NCI-H526 treated with DMSO at 0.1 percent for 48 hours (cell line): Measurements from ENCODE around the gene LPCAT2.

Experiments
- DNase-seq: peaks from one replicate; lab custom pipeline; 2025; lab: John Stamatoyannopoulos, UW

Gene LPCAT2, protein sequence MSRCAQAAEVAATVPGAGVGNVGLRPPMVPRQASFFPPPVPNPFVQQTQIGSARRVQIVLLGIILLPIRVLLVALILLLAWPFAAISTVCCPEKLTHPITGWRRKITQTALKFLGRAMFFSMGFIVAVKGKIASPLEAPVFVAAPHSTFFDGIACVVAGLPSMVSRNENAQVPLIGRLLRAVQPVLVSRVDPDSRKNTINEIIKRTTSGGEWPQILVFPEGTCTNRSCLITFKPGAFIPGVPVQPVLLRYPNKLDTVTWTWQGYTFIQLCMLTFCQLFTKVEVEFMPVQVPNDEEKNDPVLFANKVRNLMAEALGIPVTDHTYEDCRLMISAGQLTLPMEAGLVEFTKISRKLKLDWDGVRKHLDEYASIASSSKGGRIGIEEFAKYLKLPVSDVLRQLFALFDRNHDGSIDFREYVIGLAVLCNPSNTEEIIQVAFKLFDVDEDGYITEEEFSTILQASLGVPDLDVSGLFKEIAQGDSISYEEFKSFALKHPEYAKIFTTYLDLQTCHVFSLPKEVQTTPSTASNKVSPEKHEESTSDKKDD

DNA sequence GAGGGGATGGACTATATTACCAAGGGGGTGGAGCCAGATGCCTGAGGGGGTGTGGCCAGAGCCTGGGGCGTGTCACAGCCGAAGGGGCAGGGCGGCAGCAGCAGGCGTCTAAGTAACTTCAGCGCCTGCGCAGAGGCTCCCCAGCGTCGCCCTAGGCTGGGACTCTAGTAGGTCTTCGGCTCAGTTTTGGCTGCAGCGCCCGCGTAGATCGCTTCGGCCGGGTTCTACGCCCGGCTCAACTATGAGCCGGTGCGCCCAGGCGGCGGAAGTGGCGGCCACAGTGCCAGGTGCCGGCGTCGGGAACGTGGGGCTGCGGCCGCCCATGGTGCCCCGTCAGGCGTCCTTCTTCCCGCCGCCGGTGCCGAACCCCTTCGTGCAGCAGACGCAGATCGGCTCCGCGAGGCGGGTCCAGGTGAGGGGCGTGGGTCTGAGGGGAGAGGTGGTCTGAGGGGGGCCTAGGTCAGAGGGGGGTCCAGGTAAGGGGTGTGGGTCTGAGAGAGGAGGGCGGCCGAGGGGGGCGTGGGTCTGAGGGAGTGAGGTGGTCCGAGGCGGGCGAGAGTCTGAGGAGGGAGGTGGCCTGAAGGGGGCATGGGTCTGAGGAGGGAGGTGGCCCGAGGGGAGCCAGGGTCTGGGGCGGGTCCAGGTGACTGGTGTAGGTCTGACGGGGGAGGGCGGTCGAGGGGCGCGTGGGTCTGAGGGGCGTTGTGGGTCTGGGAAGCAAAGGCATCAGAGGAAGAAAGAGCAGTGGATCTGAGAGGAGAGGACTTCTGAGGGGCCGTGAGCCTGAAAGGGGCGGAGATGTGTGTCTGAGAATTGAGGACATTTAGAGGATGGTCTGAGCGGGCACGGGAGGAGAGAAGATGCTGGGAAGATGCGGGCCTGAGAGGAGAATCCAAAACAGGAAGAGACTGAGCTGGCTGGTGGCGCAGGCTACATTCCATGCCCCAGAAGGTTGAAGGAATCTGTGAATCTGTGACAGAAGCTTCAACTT lies at the start of gene LPCAT2:
TSS of gene LPCAT2 (plus strand) at position 132 of the 991 bp plus-strand sequence. CDS start at position 242, 110 bp downstream.
- no peak for DNase-seq

- no peak for DNase-seq
These were observed 46.6 kb upstream of the LPCAT2 start for GRCh38 chr16:55462241-55462640.

- DNase-seq = no peak
These were observed 44.5 kb upstream of the LPCAT2 start for GRCh38 chr16:55464375-55464774.

DNA sequence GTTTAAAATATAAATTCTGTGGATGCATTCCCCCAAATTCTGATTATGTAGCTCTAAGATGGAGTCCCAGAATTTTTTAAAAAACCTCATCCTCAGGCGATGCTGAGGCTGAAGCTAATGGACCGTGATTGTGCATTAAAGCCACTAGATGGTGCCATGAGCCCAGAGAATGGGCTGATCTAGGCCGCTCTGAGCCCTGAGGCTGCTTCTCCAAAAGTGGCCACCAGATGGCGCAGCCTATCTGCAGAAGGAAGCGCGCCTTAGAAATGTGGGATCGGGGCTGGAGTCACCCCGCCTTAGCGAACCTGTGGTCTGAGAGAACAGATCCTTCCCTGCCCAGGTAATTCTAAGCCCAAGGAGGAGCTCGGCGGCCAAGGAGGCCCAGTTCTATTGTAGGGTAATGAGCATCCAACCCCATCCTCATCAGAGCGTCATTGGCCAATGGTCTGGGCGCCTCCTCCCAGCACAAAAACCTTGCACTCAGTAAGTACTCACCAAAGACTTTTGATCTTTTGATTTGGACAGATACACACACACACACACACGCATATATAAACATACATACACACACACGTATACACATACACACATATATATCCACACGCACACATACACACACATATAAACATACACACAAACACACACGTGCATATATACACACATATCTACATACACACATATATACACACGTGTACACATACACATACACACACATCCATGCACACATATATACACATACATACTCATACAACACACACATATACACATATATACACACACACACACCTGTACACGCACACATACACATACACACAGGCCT lies 43.6 kb upstream of the LPCAT2 start:
- peak; percentile 13 for DNase-seq

- DNase-seq = no peak
These were observed 42.7 kb upstream of the LPCAT2 start for GRCh38 chr16:55466209-55466608.

GRCh38 chr16:55467898-55468297 lies 41.0 kb upstream of the LPCAT2 start:
- no peak for DNase-seq

- no peak for DNase-seq
These were observed 40.4 kb upstream of the LPCAT2 start for GRCh38 chr16:55468352-55468990.

GRCh38 chr16:55469821-55470532 lies 38.9 kb upstream of the LPCAT2 start:
- no peak for DNase-seq

GRCh38 chr16:55470533-55471371 lies 38.1 kb upstream of the LPCAT2 start:
- no peak for DNase-seq

DNA sequence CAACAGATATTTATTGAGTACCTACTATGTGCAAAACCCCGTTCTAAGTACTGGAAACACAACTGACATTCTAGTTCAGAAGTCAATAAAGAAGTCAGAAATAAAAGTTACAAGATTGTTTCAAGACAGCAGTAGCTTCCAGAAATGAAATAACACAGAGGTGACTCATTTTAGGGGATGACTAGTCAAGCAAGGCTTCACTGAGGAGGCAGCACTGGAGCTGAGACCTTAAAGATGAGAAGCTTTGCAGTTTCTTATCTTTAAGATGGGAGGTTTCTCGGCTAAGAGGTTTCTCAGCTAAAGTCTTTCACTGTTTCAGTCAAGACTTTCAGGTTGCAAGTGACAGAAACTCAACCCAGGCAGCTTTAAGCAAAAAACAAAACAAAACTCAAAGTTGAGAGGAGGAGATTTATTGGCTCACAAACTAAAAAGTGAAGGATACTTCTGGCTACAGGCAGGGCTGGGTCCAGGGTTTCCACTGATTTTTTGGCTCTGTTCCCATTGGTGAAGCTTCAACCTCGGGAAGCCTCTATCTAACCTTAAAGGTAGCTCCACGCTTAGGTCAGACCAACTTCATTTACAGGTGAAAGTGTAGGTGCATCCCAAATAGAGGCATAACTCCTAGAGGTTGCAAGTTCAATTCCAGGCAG lies 37.3 kb upstream of the LPCAT2 start:
- DNase-seq = no peak

DNA sequence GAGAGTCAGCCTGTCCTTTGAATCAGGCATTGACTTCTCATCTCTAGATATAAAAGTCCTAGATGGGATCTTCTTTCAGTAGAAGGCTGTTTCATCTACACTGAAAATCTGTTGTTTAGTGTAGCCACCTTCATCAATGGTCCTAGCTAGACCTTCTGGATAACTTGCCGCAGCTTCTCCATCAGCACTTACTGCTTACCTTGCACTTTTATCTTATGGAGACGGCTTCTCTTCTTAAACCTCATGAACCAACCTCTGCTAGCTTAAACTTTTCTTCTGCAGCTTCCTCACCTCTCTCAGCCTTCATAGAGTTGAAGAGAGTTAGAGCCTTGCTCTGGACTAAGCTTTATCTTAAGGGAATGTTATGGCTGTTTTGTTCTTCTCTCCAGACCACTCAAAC lies 35.3 kb upstream of the LPCAT2 start:
- DNase-seq = no peak

GRCh38 chr16:55474821-55475220 lies 34.1 kb upstream of the LPCAT2 start:
- DNase-seq = no peak

GRCh38 chr16:55475919-55476318 lies 33.0 kb upstream of the LPCAT2 start:
- DNase-seq = no peak

- no peak for DNase-seq
These were observed 32.0 kb upstream of the LPCAT2 start for GRCh38 chr16:55476625-55477533.

- DNase-seq = no peak
These were observed 31.1 kb upstream of the LPCAT2 start for GRCh38 chr16:55477736-55478135.

DNA sequence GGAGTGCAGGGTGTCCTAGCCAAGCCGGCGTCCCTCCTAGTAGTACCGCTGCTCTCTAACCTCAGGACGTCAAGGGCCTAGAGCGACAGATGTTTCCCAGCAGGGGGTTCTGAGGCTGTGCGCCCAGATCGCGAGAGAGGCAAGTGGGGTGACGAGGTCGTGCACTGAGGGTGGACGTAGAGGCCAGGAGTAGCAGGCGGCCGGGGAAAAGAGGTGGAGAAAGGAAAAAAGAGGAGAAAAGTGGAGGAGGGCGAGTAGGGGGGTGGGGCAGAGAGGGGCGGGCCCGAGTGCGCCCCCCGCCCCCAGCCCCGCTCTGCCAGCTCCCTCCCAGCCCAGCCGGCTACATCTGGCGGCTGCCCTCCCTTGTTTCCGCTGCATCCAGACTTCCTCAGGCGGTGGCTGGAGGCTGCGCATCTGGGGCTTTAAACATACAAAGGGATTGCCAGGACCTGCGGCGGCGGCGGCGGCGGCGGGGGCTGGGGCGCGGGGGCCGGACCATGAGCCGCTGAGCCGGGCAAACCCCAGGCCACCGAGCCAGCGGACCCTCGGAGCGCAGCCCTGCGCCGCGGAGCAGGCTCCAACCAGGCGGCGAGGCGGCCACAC lies 29.9 kb upstream of the LPCAT2 start, which contains the start of gene MMP2:
TSS of gene MMP2 (plus strand) at position 372 of the 603 bp plus-strand sequence. CDS start 282 bp downstream, outside the sequence.
- no peak for DNase-seq

- DNase-seq = no peak
These were observed 29.3 kb upstream of the LPCAT2 start for GRCh38 chr16:55479430-55480140.
